NCI-H748 (cell line): Measurements from ENCODE around the gene ANK2.
"Not testable (repeated sequence)": the region's sequence is repeated elsewhere in the genome, so short reads cannot be mapped to it uniquely, and the experiment has no call there.

ENCODE experiments used
- DNase-seq: peaks from one replicate; lab custom pipeline; 2025; ENCODE audit not compliant: unreplicated experiment; lab: John Stamatoyannopoulos, UW

The ANK2 gene

DNA sequence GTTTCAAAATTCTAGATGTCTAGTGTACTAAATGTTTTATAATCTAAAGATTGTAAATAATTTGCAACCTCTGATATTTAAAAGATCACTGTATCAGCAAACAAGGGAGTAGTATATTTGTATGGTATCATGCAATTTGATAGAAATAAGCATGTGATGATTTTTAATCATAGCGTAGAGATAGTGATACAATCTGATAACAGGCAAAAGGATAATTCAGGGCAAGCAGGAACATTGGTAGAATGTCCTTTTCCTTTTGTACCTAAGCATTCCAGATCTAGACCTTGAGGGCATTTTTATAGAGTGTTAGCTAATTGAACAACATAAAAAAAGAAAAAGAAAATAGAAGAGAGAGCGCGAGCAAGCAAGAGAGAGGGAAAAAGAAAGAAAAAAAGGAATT, 1.4 kb downstream of the ANK2 start:
- DNase-seq, result no peak

DNA sequence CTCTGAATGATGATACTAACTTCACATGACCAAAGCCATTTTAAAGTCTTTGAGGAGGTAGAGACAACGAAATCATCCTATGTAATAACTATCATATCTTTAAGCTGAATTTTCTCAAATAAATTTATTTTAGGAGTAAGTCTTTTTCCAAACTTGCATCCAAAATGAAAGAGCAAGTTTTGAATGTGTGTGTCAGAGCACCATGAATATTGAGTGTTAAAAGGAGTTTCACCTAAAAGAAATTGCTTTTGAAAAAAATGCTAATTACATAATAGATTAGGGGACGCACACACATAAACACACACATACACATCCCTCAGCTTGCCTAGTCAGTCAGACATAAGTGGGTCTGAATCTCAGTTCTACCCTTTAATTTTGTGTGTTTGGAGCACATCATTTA, 1.9 kb downstream of the ANK2 start:
- DNase-seq, result peak; percentile 22

DNA sequence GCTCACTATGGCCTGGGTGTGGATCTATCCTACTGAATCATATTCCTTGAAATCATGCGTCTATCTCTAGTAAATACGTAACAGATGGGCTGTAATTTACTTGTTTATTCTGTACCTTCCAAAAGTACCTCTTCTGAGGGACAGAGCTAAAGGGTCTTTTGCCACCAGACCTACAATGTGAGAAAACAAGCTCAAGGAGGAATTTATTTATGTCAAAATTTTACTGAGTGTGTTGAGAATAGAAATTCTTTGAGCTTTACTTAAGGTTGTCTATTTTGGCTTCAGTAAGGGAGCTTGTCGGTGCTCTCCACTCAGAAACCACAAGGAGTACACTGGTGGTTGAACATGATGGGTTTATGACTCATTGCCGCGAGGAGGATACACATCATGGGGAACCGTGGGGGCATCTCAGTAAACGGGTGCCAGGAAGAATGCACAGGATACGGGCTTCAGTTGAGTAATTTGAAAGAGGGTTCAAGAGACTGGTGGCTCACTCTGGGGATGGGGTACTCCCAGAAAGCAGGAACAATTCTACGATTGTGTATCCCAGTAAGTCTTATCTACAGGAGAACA, 3.0 kb downstream of the ANK2 start:
- DNase-seq, result peak; percentile 50

DNA sequence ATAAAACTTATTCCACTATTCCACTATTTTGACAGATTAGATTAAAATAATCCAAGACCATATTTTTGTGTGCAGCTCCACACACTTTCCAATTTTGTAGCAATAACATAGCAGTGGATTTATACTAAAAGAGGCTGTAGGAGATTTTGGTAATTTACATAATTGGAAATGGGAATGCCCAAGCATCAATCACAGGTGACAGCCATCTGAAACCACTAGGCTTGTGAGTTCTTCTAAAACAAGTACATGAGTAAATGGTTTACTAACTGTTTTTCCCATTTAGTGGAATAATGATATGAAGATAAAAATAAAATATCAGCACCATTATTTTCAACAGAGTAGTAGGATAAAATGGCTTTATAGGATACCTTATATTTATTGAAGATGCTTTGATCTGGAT, 4.4 kb downstream of the ANK2 start:
- no peak for DNase-seq

DNA sequence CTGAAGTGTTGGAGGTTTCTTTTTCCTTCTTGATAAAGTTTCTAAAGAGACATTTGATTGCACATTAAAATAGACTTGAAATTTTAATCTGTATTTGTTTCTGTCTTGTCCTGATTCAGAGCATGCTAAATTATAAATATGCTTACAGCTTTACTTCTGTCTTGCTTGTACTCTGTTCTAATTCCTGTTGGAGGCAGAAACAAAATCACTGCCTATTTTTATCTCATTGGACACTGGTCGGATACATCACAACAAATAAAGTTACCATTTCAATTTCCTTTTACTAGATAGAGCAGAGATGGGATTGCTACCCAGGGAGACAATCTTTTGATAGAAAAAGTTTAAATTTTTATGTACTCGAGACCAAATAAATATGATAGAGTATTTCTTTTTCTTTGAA, 6.9 kb downstream of the ANK2 start:
- no peak for DNase-seq

DNA sequence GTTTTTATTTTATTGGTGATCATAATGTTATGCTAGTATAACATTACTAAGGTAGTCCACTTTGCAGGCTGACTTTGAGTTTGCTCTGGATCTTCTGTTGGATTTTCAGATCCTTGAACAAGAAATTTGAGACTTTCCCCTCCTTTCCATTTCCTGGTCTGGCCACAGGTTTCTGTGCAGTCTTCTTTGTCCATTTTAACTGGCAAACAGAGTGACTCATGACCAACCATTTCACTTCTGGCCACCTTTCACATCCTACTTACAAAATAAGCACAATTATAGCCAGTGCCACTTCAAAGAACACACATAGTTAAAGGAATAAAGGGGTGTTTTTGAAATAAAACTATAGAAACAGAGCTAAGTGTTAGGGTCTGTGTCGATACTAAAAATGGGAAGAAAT, 8.4 kb downstream of the ANK2 start:
- DNase-seq, result peak; percentile 71

DNA sequence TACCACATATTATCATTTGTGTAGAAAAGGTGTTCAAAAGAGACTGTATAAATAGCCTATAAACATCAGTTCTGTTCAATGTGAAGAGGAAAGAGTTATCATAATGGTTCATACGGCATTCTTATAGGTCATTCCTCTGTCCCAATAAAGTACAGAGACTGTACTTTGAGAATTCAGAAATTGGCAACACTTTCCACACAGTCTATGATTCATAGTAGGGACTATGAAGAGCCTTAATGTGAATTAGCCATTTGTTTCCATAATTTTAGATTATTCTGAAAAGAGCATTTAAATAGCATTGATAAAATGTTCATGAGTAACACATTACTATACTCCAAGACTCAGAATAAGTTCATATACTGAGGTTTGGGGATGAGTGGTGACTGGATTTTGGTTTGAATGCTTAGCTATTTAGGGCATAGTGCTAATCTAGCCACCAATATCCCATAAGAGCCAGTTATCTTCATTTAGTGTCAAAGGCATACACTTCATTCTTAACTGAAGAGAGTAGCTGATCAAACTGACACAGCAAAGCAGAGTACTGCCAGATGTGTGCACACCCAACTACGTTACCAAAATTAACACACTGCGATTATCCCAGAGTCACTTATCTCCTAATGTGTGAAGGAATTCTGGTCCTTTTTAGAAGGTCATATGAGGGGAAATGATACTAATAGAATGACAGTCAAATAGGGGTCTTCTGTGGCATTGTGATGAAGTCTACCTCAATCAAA, 10.2 kb downstream of the ANK2 start:
- DNase-seq, result no peak

DNA sequence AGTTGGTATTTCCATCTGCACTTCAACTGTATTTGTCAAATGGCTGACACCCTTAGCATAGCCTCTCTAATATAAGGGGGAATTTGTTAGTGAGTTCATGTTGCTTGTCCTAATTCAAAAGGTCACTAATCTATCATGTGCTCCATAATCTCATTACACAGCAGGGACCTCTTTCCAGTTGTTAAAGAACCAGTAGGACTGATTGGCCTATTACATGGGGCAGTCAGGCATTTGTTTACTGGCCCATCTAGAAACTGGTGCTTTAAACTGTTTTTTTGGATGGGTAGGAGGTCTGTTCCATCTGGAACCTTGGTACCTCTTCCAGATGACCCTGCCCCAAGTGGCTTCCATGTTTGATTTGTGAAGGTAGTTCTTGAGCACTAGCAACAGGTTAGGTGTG, 11.4 kb downstream of the ANK2 start:
- DNase-seq, result peak; percentile 83

DNA sequence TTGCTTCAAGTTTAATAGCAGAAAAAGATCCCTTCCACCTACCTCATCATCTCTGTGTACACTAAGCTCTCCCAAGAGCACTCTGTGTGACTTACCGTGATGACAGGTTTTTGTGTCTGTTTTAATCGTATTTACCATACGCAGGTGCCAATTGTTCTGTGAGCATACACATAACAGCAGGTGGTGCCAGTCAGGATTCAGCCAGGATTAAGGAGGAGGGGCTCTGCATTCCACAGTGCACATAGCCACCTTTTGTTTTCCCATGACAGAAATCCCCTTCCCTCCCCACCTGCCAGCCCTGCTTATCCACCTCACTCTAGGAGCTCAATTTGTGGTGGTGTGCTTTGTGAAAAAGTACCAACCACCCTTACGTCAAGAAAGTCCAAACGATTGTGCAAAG, 14.8 kb downstream of the ANK2 start:
- peak; percentile 98 for DNase-seq

DNA sequence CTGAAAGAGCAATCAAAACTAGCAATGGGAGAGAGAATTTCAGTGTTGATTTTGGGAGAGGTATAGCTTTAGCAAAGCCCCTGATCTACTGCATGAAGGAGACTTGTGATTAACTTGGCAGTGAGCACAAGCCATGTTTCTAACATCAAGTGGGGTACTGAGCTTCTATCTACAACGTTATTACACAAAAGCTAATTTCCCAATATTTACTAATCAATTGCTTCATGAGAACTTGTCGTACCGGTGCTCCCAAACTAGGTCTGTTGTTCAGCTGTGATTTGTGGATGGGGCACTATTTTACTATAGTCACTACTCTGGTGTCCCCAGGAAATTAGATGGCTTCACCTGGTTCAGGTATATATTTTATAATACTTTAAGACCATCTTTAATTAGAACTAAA, 16.2 kb downstream of the ANK2 start:
- peak; percentile 62 for DNase-seq

DNA sequence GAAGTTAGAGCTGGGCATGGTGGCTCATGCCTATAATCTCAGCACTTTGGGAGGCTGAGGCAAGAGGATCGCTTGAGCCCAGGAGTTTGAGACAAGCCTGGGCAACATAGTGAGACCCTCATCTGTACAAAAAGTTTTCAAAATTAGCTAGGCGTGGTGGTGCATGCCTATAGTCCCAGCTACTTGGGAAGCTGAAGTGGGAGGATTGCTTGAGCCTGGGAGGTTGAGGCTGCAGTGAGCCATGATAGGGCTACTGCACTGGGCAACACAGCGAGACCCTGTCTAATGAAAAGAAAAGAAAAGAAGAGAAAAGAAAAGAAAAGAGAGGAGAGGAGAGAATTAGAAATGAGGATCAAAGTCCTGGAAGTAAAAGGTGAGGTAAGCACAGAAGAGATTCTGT, 19.3 kb downstream of the ANK2 start:
- not testable (repeated sequence) for DNase-seq

DNA sequence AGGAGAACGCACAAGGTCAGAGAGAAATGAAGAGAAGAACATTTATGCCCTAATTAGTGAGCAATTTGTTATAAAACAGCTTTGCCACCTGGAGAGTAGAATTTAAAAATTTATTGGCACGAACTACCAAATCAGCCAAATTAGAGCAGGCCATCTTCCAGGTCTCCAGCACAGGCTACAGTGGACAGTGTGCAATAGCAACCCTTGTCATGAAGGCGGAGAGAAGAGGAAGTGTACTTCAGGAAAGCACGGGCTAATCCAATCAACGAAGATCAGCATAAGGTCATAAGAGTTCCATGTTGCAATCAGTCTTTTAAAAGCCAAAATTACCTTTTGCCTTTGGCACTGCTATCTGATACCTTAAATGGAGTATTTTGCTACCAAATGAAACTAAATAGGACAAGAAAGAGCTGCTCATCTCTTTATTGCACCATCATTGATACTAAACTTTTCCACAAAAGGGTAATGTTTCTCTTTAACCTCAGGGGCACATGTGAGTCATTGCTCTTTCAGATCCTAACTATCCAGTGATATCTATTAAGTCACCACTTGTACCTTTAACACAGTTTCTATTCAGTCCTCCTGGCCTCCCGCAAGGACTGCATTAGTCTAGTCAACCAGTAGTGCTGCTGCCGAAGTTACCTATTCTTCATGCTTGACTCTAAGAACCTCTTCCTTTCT, 19.9 kb downstream of the ANK2 start:
- peak; percentile 40 for DNase-seq

DNA sequence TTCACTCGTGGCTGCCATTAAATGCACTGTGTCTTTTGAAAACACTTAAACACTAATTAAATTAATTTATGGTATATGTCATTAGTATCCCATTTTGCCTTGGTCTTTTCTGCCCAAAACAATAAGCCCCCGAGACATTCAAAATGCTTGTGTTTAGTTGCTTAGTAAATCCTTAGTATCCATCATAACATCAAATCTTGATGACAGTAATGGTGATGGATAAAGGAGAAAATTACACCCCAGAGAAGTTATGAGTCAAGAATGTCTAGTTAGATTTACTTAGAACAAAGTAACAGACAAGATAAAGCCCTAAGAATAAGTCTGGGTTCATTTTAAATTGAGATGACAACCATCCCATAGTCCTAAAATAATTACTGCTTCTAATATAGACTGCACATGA, 21.3 kb downstream of the ANK2 start:
- no peak for DNase-seq

DNA sequence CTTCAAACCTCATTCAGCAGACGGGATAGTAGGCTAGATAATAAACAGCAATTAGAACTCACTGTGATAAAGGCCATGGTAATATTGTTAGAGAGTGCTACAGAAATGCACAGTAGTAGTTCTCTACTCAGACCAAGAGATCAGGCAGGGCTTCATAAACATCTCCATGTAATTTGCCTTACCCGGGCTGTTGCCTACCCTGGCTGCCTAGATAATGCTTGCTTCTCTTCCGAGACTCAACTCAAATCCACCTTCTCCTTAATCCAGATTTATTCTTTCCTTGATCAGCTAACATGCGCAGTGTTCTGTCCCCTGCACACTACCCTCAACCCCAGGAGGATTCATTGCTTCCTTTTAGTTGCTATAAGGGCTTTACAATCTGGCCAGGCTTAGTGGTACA, 21.8 kb downstream of the ANK2 start:
- no peak for DNase-seq

DNA sequence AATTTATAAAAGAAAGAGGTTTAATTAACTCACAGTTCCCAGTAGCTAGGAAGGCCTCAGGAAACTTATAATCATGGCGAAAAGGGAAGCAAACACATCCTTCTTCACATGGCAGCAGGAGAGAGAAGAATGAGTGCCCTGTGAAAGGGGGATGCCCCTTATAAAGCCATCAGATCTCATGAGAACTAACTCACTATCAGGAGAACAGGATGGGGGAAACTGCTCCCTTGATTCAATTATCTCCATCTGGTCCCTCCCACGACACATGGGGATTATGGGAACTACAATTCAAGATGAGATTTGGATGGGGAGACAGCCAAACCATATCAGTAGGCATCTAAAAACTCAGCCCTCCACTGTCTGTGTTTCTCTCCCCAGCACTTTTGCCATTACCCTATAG, 22.4 kb downstream of the ANK2 start:
- no peak for DNase-seq

DNA sequence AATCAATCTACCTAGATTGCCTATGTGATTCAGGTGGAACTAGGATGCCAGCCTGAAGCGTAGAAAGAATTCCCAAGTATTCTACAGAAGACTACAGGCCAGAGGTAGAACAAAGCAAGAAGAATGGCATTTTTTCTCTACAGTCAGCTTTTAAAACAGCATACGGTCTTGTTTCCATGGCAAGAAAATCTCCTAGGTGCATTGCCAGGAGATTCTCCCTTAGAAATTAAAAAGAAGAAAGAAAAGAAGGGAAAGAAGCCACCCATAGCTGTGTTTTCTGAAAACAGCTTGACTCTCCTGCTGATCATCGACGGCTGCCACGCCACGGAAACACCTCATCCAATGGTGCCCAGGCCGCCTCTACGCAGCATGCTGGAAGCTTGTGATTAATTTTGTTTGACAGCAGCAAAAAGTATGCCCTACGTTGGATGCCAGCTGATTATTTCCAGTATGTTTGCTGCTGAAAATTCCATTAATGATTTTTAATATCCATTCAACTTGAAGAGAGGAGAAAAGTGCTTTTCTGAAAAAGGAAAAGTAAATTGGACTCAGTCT, 24.1 kb downstream of the ANK2 start:
- DNase-seq, result no peak

DNA sequence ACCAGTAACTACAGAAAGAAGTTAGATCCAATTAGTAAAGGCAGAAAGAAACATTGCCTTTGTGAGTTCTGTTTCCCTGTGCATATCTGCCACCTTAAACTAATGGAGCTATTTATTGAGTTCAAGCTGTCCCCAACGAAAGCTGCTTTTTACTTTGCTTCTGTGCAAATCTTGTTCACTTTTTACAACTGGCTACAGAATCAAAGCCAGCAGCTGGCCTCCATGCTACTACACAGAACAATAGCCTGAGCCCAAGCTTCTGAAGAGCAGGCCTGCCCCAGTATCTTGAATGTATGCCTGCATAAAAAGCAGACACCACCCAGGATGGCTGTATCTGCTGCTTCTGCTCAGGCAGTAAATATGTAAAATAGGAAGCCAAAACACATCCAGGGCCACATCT, 28.1 kb downstream of the ANK2 start:
- DNase-seq, result peak; percentile 20

DNA sequence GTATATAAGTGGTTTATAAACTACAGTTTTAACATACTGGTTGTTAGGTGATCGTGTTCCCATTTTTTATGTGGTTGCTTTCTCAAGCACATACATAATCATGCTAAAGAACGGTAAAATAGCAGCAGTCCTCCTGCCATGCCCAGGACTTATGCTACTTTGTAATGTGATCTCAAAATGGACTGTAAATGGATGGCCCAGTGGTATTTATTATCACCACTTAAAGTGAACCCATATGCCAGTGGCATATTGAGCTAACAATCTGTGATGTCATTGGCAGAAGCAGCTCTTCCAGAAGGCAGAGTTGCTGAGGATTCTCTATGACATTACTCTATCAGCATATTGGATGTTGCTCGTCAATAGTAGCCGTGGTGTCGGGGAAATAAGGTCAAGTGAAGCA, 28.6 kb downstream of the ANK2 start:
- DNase-seq, result peak; percentile 45

DNA sequence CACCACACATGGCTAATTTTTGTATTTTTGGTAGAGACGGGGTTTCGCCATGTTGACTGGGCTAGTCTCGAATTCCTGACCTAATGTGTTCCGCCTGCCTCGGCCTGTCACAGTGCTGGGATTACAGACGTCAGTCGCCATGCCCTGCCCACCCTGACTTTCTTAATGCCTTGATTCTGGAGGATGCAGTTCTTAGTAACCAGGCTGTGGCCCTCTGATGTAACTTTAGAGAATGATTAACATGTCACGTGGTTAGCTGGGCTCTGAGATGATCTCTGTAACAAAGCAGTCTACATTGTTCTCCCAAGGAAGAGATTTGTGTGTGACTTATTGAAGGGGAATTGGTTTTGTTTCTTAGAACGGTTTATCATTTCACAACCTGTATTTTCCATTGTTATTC, 30.6 kb downstream of the ANK2 start:
- no peak for DNase-seq

DNA sequence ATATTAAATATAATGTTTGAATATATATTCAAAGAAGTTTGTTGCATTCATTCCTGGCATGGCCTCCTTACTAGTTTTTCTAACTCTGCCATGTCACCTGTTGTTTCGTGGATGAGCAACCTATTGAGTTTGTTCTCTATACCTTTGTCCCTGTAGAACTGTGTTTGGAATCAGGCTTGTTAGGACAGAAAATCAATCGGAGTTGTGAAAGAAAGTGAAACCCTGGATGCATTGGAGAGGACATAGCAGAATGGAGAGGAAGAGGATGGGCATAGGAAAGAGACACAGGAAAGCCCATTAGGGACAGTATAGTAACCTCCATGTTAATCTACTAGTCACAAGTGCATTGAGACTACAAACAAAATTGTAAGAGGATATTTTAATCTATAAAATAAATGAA, 31.2 kb downstream of the ANK2 start:
- DNase-seq, result no peak

DNA sequence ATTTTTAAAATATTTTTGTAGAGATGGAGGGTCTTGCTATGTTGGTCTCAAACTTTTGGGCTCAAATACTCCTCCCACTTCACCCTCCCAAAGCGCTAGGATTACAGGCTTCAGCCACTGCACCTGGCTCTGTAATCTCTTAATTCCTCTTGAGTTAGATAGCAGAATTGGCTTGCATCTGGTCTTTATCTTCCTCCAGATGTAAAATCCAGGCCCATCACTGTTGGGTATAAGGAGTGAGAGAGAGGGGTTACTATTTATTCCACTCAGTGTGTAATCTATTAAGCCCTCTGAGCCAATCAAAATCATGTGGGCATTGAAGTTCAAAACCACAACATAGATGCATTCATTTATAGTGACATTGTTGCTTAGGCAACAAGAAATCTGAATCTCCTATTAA, 33.9 kb downstream of the ANK2 start:
- no peak for DNase-seq

DNA sequence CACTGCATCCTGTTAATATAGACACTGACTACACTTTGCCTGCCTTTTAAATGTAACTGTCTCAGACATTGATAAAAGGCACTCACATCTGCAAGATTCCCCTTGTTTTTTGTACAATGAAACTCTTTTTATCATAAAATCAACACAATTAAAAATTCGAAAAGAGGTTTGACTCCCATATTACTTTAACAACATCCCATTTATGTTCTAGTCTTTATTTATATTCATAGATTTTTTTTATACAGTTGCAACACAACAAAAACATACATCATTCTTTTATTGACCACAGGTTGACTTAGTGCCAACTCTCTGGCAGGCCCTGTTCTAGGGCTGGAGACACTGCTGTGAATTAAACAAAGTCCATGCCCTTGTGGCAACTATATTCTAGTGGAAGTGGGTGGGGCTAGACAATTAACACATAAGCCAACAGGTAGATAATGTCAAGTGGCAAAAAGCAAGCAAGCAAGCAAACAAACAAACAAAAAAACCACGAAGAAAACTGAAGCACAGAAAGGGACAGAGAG, 36.8 kb downstream of the ANK2 start:
- peak; percentile 58 for DNase-seq
